ENCODE data around the gene PACRG.

The PACRG gene

GRCh38 chr6:163085861-163086623 lies 358.3 kb downstream of the PACRG start:
- no peak for DNase-seq (ENCODE audit: low spot score)

GRCh38 chr6:163086624-163086920 lies 358.8 kb downstream of the PACRG start:
- DNase-seq (ENCODE audit: low spot score), result no peak

- DNase-seq (ENCODE audit: low spot score), result no peak
Measured at GRCh38 chr6:163087981-163088380, 360.2 kb downstream of the PACRG start.

- no peak for DNase-seq (ENCODE audit: low spot score)
Measured at GRCh38 chr6:163092876-163093275, 365.1 kb downstream of the PACRG start.

GRCh38 chr6:163094881-163095280 lies 367.1 kb downstream of the PACRG start:
- DNase-seq (ENCODE audit: low spot score), result no peak

- DNase-seq (ENCODE audit: low spot score), result no peak
Measured at GRCh38 chr6:163095401-163095800, 367.6 kb downstream of the PACRG start.

- DNase-seq (ENCODE audit: low spot score), result no peak
Measured at GRCh38 chr6:163098827-163099479, 371.2 kb downstream of the PACRG start.

- DNase-seq (ENCODE audit: low spot score), result no peak
Measured at GRCh38 chr6:163099621-163100171, 371.9 kb downstream of the PACRG start.

- DNase-seq (ENCODE audit: low spot score), result no peak
Measured at GRCh38 chr6:163100259-163100658, 372.5 kb downstream of the PACRG start.

- no peak for DNase-seq (ENCODE audit: low spot score)
Measured at GRCh38 chr6:163113358-163113962, 385.7 kb downstream of the PACRG start.

GRCh38 chr6:163118941-163119340 lies 391.2 kb downstream of the PACRG start:
- no peak for DNase-seq (ENCODE audit: low spot score)

- DNase-seq (ENCODE audit: low spot score), result no peak
Measured at GRCh38 chr6:163120223-163120622, 392.4 kb downstream of the PACRG start.

GRCh38 chr6:163121270-163121669 lies 393.5 kb downstream of the PACRG start:
- no peak for DNase-seq (ENCODE audit: low spot score)

GRCh38 chr6:163122365-163122764 lies 394.6 kb downstream of the PACRG start:
- DNase-seq (ENCODE audit: low spot score), result no peak

- no peak for DNase-seq (ENCODE audit: low spot score)
Measured at GRCh38 chr6:163123098-163123497, 395.3 kb downstream of the PACRG start.

- no peak for DNase-seq (ENCODE audit: low spot score)
Measured at GRCh38 chr6:163126741-163127140, 399.0 kb downstream of the PACRG start.

GRCh38 chr6:163127587-163127986 lies 399.8 kb downstream of the PACRG start:
- no peak for DNase-seq (ENCODE audit: low spot score)

- DNase-seq (ENCODE audit: low spot score), result no peak
Measured at GRCh38 chr6:163128324-163128723, 400.6 kb downstream of the PACRG start.

- DNase-seq (ENCODE audit: low spot score), result no peak
Measured at GRCh38 chr6:163132050-163132750, 404.4 kb downstream of the PACRG start.

GRCh38 chr6:163133017-163133416 lies 405.2 kb downstream of the PACRG start:
- no peak for DNase-seq (ENCODE audit: low spot score)

- no peak for DNase-seq (ENCODE audit: low spot score)
Measured at GRCh38 chr6:163133691-163134090, 405.9 kb downstream of the PACRG start.

- no peak for DNase-seq (ENCODE audit: low spot score)
Measured at GRCh38 chr6:163136681-163137397, 409.1 kb downstream of the PACRG start.
